NCI-H82 treated with DMSO at 0.1 percent for 48 hours (cell line): ENCODE data around the gene ONECUT3.

Experiments
- DNase-seq: peaks from one replicate; lab custom pipeline; 2025; ENCODE audit not compliant: unreplicated experiment; lab: John Stamatoyannopoulos, UW

Gene ONECUT3

DNA sequence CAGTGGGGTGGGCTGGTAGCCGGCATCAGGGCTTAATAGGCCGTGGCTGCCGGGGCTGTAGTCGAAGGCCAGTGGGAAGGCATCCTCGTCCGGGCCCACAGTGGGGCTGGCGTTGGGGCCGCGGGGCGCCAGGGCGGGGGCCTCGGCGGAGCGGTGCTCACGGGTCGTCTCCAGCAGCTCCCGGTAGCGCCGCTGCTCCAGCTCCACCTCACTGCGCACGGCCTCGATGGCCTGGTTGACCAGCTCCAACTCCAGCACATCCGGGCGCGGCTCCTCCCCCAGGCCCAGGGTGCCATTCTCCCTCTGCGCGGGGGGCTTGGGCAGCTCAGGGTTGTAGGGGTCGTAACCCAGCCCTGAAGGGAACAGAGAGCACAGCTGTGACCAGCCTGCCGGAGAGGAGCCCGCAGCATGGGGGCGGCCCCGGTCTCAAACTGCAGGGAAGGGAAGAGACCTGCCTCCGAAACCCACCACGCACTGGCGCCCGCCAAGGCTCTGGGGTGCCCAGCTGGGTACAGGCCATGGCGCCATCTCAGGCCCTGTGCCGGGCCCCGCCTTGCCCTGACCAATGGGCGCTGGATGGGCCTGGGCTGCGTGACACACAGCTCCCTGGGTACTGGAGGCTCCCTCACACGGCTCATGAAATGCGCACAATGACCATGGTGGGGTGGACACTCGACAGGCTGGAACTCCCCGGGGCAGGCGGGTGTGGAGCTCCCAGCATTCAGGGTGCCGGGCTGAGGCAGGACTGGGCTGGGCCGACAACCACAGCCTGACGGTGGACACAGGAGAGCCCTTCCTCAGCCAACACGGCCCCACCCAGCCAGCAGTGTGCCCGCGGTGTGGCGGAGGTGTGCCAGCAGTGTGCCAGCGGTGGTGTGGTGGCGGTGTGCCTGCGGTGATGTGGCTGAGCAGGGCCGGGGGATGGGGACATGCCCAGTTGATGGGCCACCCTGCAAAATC lies 75.3 kb downstream of the ONECUT3 start:
- no peak for DNase-seq

GRCh38 chr19:1829958-1830357 lies 76.7 kb downstream of the ONECUT3 start:
- no peak for DNase-seq

DNA sequence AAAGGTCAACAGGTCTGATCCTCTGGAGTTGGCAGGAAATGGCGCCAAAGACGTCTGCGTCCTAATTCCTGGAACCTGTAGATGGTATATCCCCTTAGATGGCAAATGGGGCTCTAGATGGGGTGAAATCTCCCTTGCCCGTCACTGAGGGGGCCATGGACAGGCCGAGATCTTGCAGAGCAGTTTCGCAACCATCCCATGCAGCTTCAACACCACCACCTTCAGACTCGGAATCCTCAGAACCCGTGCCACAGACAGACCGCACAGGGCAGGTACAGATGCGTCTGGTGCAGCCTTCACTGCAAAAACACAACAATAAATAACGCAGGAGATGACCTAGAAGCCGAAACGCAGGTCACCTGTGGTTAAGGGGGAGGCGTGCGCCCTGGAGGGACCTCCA lies 77.3 kb downstream of the ONECUT3 start:
- DNase-seq, result no peak
